Duodenal mucosa (tissue), 2 donors: ENCODE data around the gene ADRA2A.

ENCODE experiments used
- H3K27ac ChIP-seq: one replicate; pipeline ENCODE4 v1.7.0; 2013; ENCODE audit warnings: low read depth, low read length
- H3K27me3 ChIP-seq, 2 donors: one replicate each; pipeline ENCODE4 v1.7.0; 2013; ENCODE audit warnings: low read length in 2 of 2, control low read depth in 1 of 2; ENCODE audit not compliant: insufficient read depth in 2 of 2, control insufficient read depth in 1 of 2
- H3K36me3 ChIP-seq, 2 donors: one replicate each; pipeline ENCODE4 v1.7.0; 2013; ENCODE audit warnings: low read length in 2 of 2, control low read depth in 1 of 2; ENCODE audit not compliant: insufficient read depth in 2 of 2, control insufficient read depth in 1 of 2
- H3K4me1 ChIP-seq, 2 donors: one replicate each; pipeline ENCODE4 v1.7.0; 2013; ENCODE audit warnings: low read length in 2 of 2, control low read depth in 1 of 2; ENCODE audit not compliant: insufficient read depth in 2 of 2, control insufficient read depth in 1 of 2
- H3K4me3 ChIP-seq, 2 donors: one replicate each; pipeline ENCODE4 v1.7.0; 2013; ENCODE audit warnings: low read length in 2 of 2, low read depth in 1 of 2
- H3K9ac ChIP-seq, 2 donors: one replicate each; pipeline ENCODE4 v1.7.0; 2013; ENCODE audit warnings: low read length in 2 of 2, low read depth in 1 of 2
- H3K9me3 ChIP-seq, 2 donors: one replicate each; pipeline ENCODE4 v1.7.0; 2013; ENCODE audit warnings: low read length in 2 of 2, control low read depth in 1 of 2; ENCODE audit not compliant: control insufficient read depth in 1 of 2

Gene ADRA2A

DNA sequence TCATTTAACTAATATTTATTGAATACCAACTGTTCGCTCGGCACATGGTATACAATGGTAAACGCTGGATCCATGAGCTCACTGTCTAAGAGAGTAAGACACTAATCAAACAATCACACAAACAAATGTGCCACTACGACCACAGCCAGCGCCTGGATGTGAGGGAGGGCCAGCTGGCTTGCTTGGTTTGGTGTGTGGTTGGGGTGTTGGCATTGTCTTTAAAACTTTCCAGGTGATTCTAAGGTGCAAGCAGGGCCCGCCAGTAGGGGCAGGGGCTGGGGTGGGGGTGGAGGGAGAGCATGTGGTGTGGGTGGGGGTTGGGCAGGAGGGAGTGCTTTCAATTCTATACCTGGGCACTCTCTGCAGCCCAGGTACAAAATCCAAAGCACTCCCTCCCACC is 31.6 kb downstream of the ADRA2A start:
- Histone ChIP-seq H3K9me3 (no peaks in the 10 kb centered on the region), H3K9ac (no peak overlapping the region), H3K4me3 (no peak overlapping the region), H3K4me1 (peaks cover 38 to 46% of the 10 kb centered on the region in 2 donors), H3K27me3 (no peaks in the 10 kb centered on the region), H3K36me3 (no peaks in the 10 kb centered on the region), H3K27ac (no peak overlapping the region)

DNA sequence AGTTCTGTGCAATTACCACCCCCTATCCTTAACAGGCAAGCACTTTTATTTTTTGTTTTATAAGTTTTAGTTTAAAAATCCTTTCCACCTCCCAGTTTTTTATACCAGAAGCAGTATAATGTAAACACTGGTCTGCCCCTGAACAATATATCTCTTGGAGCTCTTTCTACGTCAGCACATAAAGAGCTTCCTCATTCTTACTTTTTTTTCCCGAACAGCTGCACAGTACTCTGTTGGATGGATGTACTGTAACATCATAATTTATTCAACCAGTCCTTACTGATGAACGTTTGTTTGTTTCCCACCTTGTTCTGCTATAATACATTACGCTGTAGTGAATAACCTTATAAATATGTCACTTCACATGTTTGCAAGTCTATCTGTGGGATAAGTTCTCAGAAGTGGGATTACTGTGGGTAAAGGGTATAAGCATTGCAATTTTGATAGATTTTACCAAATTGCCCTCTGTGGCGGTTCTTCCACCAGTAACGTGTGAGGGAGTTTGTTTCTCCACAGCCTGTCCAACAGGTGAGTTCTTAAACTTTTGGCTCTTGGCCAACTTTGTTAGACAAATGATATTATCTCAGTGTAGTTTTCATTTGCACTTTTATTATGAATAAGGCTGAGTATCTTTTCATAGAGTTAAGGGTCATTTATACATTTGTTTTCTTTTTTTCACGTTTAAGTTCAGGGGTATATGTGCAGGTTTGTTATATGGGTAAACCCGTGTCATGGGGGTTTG is 32.8 kb downstream of the ADRA2A start:
- Histone ChIP-seq H3K4me1 (peaks cover 34% of the 10 kb centered on the region in 2 donors), H3K9ac (no peak overlapping the region), H3K36me3 (no peaks in the 10 kb centered on the region), H3K9me3 (no peaks in the 10 kb centered on the region), H3K27ac (no peak overlapping the region), H3K27me3 (no peaks in the 10 kb centered on the region), H3K4me3 (no peak overlapping the region)

DNA sequence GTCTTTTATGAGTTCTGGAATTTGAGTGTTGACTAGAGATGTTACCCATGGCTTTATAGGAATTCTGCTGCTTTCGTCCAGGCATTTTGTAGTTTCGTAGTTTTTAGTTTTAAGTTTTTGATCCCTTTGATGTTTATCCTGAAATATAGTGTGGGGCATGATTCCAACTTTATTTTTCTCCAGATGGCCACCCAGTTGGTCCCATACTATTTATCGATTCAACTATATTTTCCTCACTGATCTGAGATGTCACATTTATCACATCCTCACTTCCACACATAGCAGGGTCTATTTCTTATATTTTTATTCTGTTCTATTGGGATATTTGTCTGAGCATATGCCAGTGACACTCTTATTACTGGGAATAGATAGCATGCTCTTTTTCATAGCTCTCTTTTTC is 33.9 kb downstream of the ADRA2A start:
- Histone ChIP-seq H3K4me1 (peaks cover 29 to 33% of the 10 kb centered on the region in 2 donors), H3K27me3 (no peaks in the 10 kb centered on the region), H3K9ac (no peak overlapping the region), H3K36me3 (no peaks in the 10 kb centered on the region), H3K9me3 (no peaks in the 10 kb centered on the region), H3K4me3 (no peak overlapping the region), H3K27ac (no peak overlapping the region)

DNA sequence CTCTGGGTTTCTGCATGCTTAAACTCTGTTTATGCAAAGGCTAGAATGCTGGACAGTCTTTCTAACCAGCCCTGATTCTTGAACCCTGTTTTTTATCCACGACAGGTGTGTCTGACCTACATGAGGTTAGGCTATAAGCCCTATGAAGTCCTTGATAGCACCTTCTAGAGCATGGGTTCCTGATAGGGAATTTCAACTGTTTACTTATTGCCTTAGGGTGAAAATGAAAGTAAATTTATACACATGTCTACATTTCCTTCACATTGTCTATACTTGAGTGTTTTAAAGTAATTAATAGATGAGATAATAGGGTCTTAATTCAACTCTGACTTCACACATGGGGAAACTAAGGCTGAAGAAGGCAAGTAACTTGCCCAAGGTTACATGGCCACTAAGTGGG is 35.5 kb downstream of the ADRA2A start:
- H3K4me1 ChIP-seq = peaks cover 30 to 34% of the 10 kb centered on the region in 2 donors
- H3K9ac ChIP-seq = no peak overlapping the region
- H3K27me3 ChIP-seq = no peaks in the 10 kb centered on the region
- H3K36me3 ChIP-seq = no peaks in the 10 kb centered on the region
- peak overlapping the region; percentile 1 for H3K27ac ChIP-seq
- no peak overlapping the region for H3K4me3 ChIP-seq
- H3K9me3 ChIP-seq = no peaks in the 10 kb centered on the region

DNA sequence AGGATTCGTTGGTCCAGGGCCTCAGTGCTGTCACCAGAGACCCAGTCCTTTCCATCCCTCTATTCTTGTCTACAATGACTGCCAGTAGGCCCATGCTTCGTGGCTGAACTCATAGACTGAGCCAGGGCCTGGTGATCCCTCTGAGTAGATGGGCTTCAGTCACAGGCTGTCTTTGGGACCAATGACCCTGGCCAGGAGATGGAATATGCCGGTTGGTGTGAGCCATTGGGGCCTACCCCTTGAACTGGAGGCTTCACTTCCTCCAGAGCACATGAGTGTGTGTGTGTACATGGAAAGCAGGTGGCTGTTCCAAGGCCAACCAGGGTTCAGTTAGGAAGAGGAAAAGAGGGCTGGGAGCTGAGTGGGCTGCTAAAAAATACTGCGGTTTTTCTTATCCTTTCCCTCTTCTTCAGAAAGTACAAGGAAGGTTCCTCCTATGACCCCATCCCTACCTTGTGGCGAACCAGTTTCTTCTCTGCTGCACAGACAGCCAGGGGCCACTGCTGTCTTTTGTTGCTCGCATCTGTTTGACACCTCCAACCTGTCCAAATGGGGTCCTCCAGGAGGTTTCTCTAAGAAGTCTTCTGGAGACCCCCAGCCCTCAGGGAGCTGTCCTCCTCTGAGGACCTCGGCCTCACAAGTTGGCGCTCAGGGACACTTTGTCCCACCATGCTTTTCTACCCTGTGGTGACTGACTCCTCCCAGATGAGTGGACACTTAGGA is 36.6 kb downstream of the ADRA2A start:
- no peaks in the 10 kb centered on the region for H3K36me3 ChIP-seq
- no peaks in the 10 kb centered on the region for H3K27me3 ChIP-seq
- no peaks in the 10 kb centered on the region for H3K9me3 ChIP-seq
- no peak overlapping the region for H3K27ac ChIP-seq
- peaks cover 26 to 30% of the 10 kb centered on the region in 2 donors for H3K4me1 ChIP-seq
- no peak overlapping the region for H3K4me3 ChIP-seq
- H3K9ac ChIP-seq = no peak overlapping the region

DNA sequence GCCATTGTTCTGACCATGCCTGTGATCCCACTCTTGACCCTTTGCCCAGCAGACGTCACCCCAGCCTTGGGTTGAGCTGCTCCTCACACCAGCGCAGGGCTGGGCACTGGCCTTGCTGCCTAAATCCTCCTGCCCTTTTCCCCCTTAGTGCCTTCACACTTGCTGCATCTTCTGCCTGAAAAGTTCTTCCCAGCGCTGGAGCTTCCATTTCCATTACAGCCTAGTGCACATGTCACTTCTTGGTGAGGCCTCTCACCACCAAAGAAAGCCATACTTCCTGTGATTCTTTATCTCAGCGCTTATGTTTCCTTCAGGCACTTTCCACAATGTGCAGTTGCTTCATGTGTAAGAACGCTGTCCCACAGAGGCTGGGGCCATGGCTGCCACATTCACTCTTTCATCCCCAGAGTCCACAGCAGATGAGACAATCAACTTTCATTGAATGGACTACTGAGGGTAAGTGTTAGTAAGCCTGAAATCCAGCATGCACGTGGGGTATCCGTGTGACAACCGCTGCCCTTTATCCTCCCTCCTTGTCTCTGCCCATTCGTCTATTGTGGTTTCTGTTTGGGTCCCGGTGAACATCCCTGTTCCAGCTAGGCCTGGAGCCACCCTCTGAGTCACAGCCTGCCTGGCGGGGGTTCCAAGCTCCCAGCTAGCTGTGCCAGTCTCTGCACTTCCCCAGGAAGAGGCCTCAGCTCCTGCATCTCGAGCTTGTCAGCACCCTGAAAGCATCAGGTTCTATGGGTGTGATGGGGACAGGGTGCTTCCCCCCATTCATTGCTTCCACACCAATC is 37.3 kb downstream of the ADRA2A start:
- Histone ChIP-seq H3K9me3 (no peaks in the 10 kb centered on the region), H3K9ac (no peak overlapping the region), H3K4me1 (peaks cover 26 to 30% of the 10 kb centered on the region in 2 donors), H3K4me3 (no peak overlapping the region), H3K27me3 (no peaks in the 10 kb centered on the region), H3K27ac (no peak overlapping the region), H3K36me3 (no peaks in the 10 kb centered on the region)

DNA sequence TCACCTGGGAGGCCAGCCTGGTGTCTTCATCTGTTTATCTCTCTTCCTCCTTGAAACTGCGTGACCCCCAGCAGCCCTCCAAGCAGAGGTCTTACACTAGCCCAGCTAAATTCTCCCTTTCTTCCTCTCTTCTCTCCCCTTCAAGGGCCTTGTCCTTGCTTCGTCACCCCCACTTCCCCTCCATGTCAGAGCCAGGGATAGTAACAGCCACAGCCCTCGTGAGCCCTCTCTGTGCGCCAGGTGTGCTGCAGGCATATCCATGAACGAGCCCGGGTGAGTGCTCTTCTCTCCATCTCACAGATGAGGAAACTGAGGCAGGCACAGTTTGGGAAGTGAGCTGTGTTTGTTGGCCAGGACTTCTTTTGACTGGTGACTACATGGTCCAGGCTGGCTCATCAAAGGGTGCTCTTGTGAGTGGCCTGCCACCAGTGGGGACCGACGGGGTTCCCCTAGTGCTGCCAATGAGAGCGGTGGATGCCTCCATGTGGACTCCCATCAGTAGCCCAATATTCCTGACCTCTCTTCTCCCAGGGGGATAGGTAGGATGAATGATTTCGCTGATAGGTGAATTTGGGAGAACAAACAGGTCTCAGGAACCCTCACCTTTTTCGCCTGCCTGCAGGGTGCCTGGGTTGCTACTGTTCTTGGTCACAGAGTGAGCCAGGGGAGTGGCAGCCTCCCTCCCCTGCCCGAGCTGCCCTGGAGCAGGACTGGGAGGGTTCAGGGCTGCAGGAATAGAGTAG is 38.1 kb downstream of the ADRA2A start:
- Histone ChIP-seq H3K9me3 (no peaks in the 10 kb centered on the region), H3K9ac (no peak overlapping the region), H3K36me3 (no peaks in the 10 kb centered on the region), H3K27ac (no peak overlapping the region), H3K4me3 (no peak overlapping the region), H3K4me1 (peaks cover 22 to 27% of the 10 kb centered on the region in 2 donors), H3K27me3 (no peaks in the 10 kb centered on the region)

DNA sequence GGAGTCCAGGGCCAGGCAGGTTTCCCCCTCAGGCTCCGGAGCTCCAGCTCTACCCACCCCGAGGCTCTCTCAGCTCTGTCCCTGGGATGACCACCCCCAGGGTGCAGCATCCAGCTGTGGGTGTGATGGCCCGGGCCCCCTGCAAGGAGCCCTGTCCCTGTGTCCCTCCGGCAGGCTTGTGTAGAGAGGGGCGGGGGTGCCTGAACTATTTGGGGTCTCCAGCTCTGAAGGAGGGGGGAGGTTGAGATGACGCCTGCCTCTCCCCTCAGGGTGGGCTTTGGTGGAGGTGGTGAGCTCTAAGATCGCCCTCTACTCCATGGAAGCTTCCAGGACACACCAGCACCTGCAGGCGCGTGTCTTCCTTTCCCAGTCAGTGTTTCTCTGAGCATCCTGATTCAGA is 39.4 kb downstream of the ADRA2A start:
- Histone ChIP-seq H3K9ac (no peak overlapping the region), H3K36me3 (no peaks in the 10 kb centered on the region), H3K4me1 (peaks cover 22 to 27% of the 10 kb centered on the region in 2 donors), H3K27me3 (no peaks in the 10 kb centered on the region), H3K4me3 (no peak overlapping the region), H3K9me3 (no peaks in the 10 kb centered on the region), H3K27ac (no peak overlapping the region)

DNA sequence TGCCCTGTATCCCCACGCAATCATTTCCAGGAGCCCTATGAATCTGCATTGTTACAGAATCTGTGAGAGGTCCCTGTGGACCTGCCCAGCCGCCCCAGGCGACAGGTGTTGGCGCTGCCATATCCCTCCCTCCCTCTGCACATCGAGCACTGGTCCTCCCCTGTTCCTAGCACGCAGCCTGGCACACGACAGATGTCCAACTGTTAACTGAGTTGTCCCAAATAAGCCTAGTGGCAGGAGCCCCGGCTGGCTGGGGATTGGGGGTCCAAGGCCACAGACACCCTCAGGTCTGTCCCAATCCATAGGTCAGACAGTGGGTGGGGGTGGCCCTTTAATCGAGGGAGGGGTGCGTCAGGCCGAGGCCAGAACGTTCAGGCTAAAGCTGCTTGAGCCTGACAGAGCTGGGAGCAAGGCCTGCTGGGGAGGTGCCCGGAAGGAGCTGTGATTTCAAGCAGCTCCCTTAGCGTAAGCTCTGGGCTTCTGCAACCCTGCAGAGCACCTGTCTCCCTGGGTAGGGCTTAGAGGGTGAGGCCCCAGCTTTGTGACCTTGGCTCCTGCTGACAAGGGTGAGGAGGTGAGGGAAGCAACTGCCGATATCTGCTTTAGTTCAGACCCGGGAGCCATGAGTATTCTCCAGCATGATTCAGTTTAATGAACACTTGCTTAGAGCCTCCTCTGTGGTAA is 40.1 kb downstream of the ADRA2A start:
- Histone ChIP-seq H3K4me3 (no peak overlapping the region), H3K9me3 (no peaks in the 10 kb centered on the region), H3K27me3 (no peaks in the 10 kb centered on the region), H3K36me3 (no peaks in the 10 kb centered on the region), H3K27ac (no peak overlapping the region), H3K9ac (peak overlapping the region; percentile 13 to 15), H3K4me1 (peaks cover 19 to 21% of the 10 kb centered on the region in 2 donors)
